ENCODE results near the gene CCDC186. TPM values are rescaled to one million over a fixed set of nuclear protein-coding genes. Genes with fewer than 3 reads are reported as not detected.
A peak's percentile ranks its signal among the peaks of the same experiment; 100 is the strongest.

The CCDC186 gene
- total RNA-seq: 10 to 100 TPM; 22.6 to 40.4 TPM

DNA sequence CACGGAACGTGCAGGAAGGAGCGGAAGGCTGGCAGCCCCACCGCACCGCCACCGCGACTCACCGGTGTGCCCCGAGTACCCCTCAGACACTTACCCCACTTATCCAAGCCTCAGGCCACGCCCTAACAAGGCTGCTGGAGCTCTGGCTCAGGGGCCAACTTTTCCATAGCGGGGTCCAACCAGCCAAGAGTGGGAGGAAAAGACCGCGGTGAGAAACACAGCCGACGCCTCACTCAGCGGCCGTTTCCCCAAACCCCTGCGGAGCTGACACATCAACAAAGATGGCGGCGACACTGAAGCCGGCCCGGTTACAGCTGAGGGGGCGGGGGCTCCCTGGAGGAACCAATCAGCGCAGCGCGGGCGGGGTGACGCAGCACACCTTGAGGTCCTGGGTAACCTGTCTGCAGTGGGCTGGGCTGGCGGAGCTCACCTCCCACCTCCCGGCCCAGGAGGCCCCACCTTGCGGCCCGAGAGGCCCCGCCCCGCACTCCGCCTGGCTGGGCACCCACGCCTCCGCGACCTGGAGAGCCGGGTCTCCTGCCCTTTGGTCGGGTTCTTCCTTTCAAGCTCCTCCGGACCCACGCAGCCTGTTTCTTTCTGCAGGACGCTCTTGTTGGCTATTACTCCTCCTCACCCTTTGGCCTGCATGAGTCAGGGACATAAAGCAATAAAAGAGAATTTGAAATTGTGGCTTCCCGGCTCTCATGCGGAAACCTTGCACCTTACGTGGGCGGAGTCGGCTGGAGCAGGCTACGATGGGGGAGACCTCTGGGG is at the start of gene CCDC186:
Gene CCDC186, minus strand, starts transcription at position 283 of the 774 bp plus-strand sequence. CDS start 10,935 bp downstream, outside the sequence.
- Histone ChIP-seq H3K36me3 (no peaks in the 10 kb centered on the region), H3K4me1 (replicated peaks) (peaks cover 5% of the 10 kb centered on the region), H3K9me3 (no peaks in the 10 kb centered on the region), H3K27me3 (replicated peaks; ENCODE audit: insufficient read depth) (no peaks in the 10 kb centered on the region), H3K27ac (peak within 1 kb of the TSS; percentile 96 to 99), H3K4me3 (peak within 1 kb of the TSS; percentile 87 to 99)
- TF ChIP-seq POLR2AphosphoS5 (IDR thresholded peaks at IDR 0.05) (peak; percentile 94), POLR2A (IDR thresholded peaks at IDR 0.05) (peak; percentile 88)
- TF ChIP-seq, protein P1, sequence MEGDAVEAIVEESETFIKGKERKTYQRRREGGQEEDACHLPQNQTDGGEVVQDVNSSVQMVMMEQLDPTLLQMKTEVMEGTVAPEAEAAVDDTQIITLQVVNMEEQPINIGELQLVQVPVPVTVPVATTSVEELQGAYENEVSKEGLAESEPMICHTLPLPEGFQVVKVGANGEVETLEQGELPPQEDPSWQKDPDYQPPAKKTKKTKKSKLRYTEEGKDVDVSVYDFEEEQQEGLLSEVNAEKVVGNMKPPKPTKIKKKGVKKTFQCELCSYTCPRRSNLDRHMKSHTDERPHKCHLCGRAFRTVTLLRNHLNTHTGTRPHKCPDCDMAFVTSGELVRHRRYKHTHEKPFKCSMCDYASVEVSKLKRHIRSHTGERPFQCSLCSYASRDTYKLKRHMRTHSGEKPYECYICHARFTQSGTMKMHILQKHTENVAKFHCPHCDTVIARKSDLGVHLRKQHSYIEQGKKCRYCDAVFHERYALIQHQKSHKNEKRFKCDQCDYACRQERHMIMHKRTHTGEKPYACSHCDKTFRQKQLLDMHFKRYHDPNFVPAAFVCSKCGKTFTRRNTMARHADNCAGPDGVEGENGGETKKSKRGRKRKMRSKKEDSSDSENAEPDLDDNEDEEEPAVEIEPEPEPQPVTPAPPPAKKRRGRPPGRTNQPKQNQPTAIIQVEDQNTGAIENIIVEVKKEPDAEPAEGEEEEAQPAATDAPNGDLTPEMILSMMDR (IDR thresholded peaks at IDR 0.05): peak in 1 of 4 experiments; percentile 21
- peak; percentile 99 for DNase-seq (ENCODE audit: low spot score)
- intact Hi-C loops (cut with DNase I): loop anchor here (10.0 kb wide), 1 partner anchor 231 kb away; the partner anchor contains the start of gene AFAP1L2
- 1% methylated on average over 46 of the region's 49 CpGs for WGBS

GRCh38 chr10:114223066-114223465 is 49.1 kb upstream of the CCDC186 start:
- H3K36me3 ChIP-seq: no peaks in the 10 kb centered on the region
- no peaks in the 10 kb centered on the region for H3K9me3 ChIP-seq
- no peaks in the 10 kb centered on the region for H3K27me3 ChIP-seq (replicated peaks; ENCODE audit: insufficient read depth)
- TF ChIP-seq POLR2AphosphoS5 (IDR thresholded peaks at IDR 0.05) (no peak), POLR2A (IDR thresholded peaks at IDR 0.05) (no peak)
- TF ChIP-seq, protein P1 (IDR thresholded peaks at IDR 0.05): no peak
- H3K4me3 ChIP-seq: no peak overlapping the region
- WGBS: 78% methylated on average over 4 of the region's 4 CpGs
- intact Hi-C loops (cut with DNase I): no loop called here
- H3K27ac ChIP-seq: no peak overlapping the region
- H3K4me1 ChIP-seq (replicated peaks): no peaks in the 10 kb centered on the region
- DNase-seq (ENCODE audit: low spot score): no peak

DNA sequence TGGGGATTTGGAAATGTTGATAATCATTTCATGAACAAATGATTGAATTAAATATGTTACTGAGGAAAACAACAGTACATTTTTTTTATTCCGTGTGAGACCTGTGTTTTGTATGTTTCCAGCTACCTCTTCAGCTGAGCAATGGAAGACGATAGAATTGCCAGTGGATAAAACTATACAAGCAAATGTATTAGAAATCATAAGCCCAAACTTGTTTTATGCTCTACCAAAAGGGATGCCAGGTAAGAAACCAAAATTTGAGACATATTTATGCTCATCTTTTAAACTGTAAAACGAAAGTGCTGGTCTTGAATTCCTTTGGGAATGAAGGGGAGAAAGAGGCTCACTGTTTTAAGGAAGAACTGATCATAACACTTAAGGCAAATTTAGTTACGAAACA is 47.2 kb upstream of the CCDC186 start:
- Histone ChIP-seq H3K4me1 (replicated peaks) (no peaks in the 10 kb centered on the region), H3K36me3 (no peaks in the 10 kb centered on the region), H3K9me3 (no peaks in the 10 kb centered on the region), H3K4me3 (no peak overlapping the region), H3K27ac (no peak overlapping the region), H3K27me3 (replicated peaks; ENCODE audit: insufficient read depth) (no peaks in the 10 kb centered on the region)
- intact Hi-C loops (cut with DNase I): no loop called here
- WGBS: 62% methylated on average over 4 of the region's 4 CpGs
- no peak for DNase-seq (ENCODE audit: low spot score)
- no peak for TF ChIP-seq POLR2A (IDR thresholded peaks at IDR 0.05)
- TF ChIP-seq, protein P1 (IDR thresholded peaks at IDR 0.05): no peak
- no peak for TF ChIP-seq POLR2AphosphoS5 (IDR thresholded peaks at IDR 0.05)

- Histone ChIP-seq H3K36me3 (no peaks in the 10 kb centered on the region), H3K9me3 (no peaks in the 10 kb centered on the region), H3K4me1 (replicated peaks) (no peaks in the 10 kb centered on the region), H3K27ac (no peak overlapping the region), H3K4me3 (no peak overlapping the region), H3K27me3 (replicated peaks; ENCODE audit: insufficient read depth) (no peaks in the 10 kb centered on the region)
- TF ChIP-seq POLR2A (IDR thresholded peaks at IDR 0.05) (no peak), POLR2AphosphoS5 (IDR thresholded peaks at IDR 0.05) (no peak)
- intact Hi-C loops (cut with DNase I): no loop called here
- WGBS: 98% methylated on average over 2 of the region's 2 CpGs
- no peak for DNase-seq (ENCODE audit: low spot score)
Measured at GRCh38 chr10:114220281-114220680, 46.3 kb upstream of the CCDC186 start.

- Histone ChIP-seq H3K27ac (no peak overlapping the region), H3K27me3 (replicated peaks; ENCODE audit: insufficient read depth) (no peaks in the 10 kb centered on the region), H3K4me3 (no peak overlapping the region), H3K36me3 (no peaks in the 10 kb centered on the region), H3K9me3 (no peaks in the 10 kb centered on the region), H3K4me1 (replicated peaks) (no peaks in the 10 kb centered on the region)
- intact Hi-C loops (cut with DNase I): no loop called here
- DNase-seq (ENCODE audit: low spot score): no peak
- TF ChIP-seq POLR2A (IDR thresholded peaks at IDR 0.05): no peak
- TF ChIP-seq, protein P1 (IDR thresholded peaks at IDR 0.05): no peak
- TF ChIP-seq POLR2AphosphoS5 (IDR thresholded peaks at IDR 0.05): no peak
- WGBS: 86% methylated on average over 1 of the region's 1 CpG
Measured at GRCh38 chr10:114215033-114215432, 41.0 kb upstream of the CCDC186 start.
